Nephron (organoid): ENCODE results near the gene ACVR1.

Source experiments
- H3K27ac Mint-ChIP-seq, 3 experiments: 2 replicates each; pipeline ENCODE4 v1.8.0; 2020; ENCODE audit warnings: mixed read lengths in 3 of 3, mild to moderate bottlenecking in 2 of 3, moderate library complexity in 1 of 3
- H3K27me3 Mint-ChIP-seq: 2 replicates; pipeline ENCODE4 v1.8.0; 2021; ENCODE audit warnings: low read depth, mild to moderate bottlenecking, moderate library complexity, mixed read lengths
- H3K36me3 Mint-ChIP-seq: 2 replicates; pipeline ENCODE4 v1.8.0; 2020; ENCODE audit warnings: low read depth, mixed read lengths
- H3K4me1 Mint-ChIP-seq: 2 replicates; pipeline ENCODE4 v1.8.0; 2020; ENCODE audit warnings: mixed read lengths
- H3K4me3 Mint-ChIP-seq, 3 experiments: 2 replicates each; pipeline ENCODE4 v1.8.0; 2020; ENCODE audit warnings: mild to moderate bottlenecking in 3 of 3, mixed read lengths in 3 of 3, moderate library complexity in 2 of 3
- H3K9me3 Mint-ChIP-seq: 2 replicates; pipeline ENCODE4 v1.8.0; 2020; ENCODE audit warnings: mixed read lengths
- CTCF ChIP-seq, 3 experiments: fragments of 200-600 bp; sonication (generic); IDR thresholded peaks; one replicate each; pipeline ENCODE4 v1.5.0; 2021; ENCODE audit warnings: antibody characterized with exemption in 3 of 3; ENCODE audit not compliant: unreplicated experiment in 3 of 3

The ACVR1 gene

GRCh38 chr2:157793053-157793612 lies 83.0 kb downstream of the ACVR1 start:
- H3K27me3 Mint-ChIP-seq: no peaks in the 10 kb centered on the region
- TF ChIP-seq CTCF (IDR thresholded peaks at IDR 0.05; ENCODE audit: unreplicated experiment in 3 of 3): peak in 2 of 3 experiments; percentile 7 to 20

GRCh38 chr2:157792335-157793052 lies 83.6 kb downstream of the ACVR1 start:
- no peak for TF ChIP-seq CTCF (IDR thresholded peaks at IDR 0.05; ENCODE audit: unreplicated experiment in 3 of 3)
- H3K27ac Mint-ChIP-seq: no peak overlapping the region
- no peak overlapping the region for H3K4me3 Mint-ChIP-seq
- H3K27me3 Mint-ChIP-seq: no peaks in the 10 kb centered on the region
- H3K9me3 Mint-ChIP-seq: no peaks in the 10 kb centered on the region
- H3K4me1 Mint-ChIP-seq: peaks cover 21% of the 10 kb centered on the region
- H3K36me3 Mint-ChIP-seq: peaks cover 6% of the 10 kb centered on the region

More at GRCh38 chr2:157793053-157793612, 83.0 kb downstream of the ACVR1 start:
- Mint-ChIP-seq H3K4me1 (peaks cover 16% of the 10 kb centered on the region), H3K9me3 (no peaks in the 10 kb centered on the region), H3K4me3 (no peak overlapping the region), H3K36me3 (peaks cover 13% of the 10 kb centered on the region), H3K27ac (no peak overlapping the region)

- Mint-ChIP-seq H3K36me3 (peaks cover 4% of the 10 kb centered on the region), H3K27ac (no peak overlapping the region), H3K27me3 (peaks cover 3% of the 10 kb centered on the region), H3K9me3 (no peaks in the 10 kb centered on the region), H3K4me3 (no peak overlapping the region), H3K4me1 (peaks cover 31% of the 10 kb centered on the region)
- no peak for TF ChIP-seq CTCF (IDR thresholded peaks at IDR 0.05; ENCODE audit: unreplicated experiment in 3 of 3)
Observed at GRCh38 chr2:157790780-157791179, 85.3 kb downstream of the ACVR1 start.

- Mint-ChIP-seq H3K4me1 (peaks cover 37% of the 10 kb centered on the region), H3K4me3 (no peak overlapping the region), H3K27ac (no peak overlapping the region), H3K36me3 (peaks cover 5% of the 10 kb centered on the region), H3K27me3 (peaks cover 5% of the 10 kb centered on the region), H3K9me3 (no peaks in the 10 kb centered on the region)
- TF ChIP-seq CTCF (IDR thresholded peaks at IDR 0.05; ENCODE audit: unreplicated experiment in 3 of 3): no peak
Observed at GRCh38 chr2:157789933-157790511, 86.1 kb downstream of the ACVR1 start.

GRCh38 chr2:157789256-157789655 lies 86.9 kb downstream of the ACVR1 start:
- Mint-ChIP-seq H3K36me3 (peaks cover 5% of the 10 kb centered on the region), H3K4me3 (no peak overlapping the region), H3K27me3 (peaks cover 5% of the 10 kb centered on the region), H3K9me3 (no peaks in the 10 kb centered on the region), H3K4me1 (peaks cover 37% of the 10 kb centered on the region), H3K27ac (no peak overlapping the region)
- TF ChIP-seq CTCF (IDR thresholded peaks at IDR 0.05; ENCODE audit: unreplicated experiment in 3 of 3): no peak
